ENCODE measurements around the gene LRRC58. TPM values are rescaled to one million over a fixed set of nuclear protein-coding genes. Genes with fewer than 3 reads are reported as not detected.

The LRRC58 gene
- total and polyA plus RNA-seq, 2 of the 13 experiments (the other 11 are each of a cell fraction or from before 2014, with no cell fraction given): 9.7 to 17.3 TPM

GRCh38 chr3:120348991-120349854, at the start of gene LRRC58 (continued):
- TF ChIP-seq ZNF607 (CRISPR knock-in tag; IDR thresholded peaks at IDR 0.05; ENCODE audit: borderline replicate concordance) (peak; percentile 90; the same call in 1 of the 2 replicates), ETS1 (CRISPR knock-in tag; IDR thresholded peaks at IDR 0.05) (no peak), ZNF749 (CRISPR knock-in tag; IDR thresholded peaks at IDR 0.05; ENCODE audit: borderline replicate concordance) (peak; percentile 93), HNRNPUL1 (IDR thresholded peaks at IDR 0.05; ENCODE audit: low read depth, low read length) (peak; percentile 56; the same call in 1 of the 2 replicates), ZNF142 (CRISPR knock-in tag; IDR thresholded peaks at IDR 0.05) (peak; percentile 100), ZBTB42 (CRISPR knock-in tag; IDR thresholded peaks at IDR 0.05) (no peak), DMAP1 (CRISPR knock-in tag; IDR thresholded peaks at IDR 0.05) (peak; percentile 63; the same call in 1 of the 2 replicates), ZNF501 (CRISPR knock-in tag; IDR thresholded peaks at IDR 0.05) (peak; percentile 73; the same call in 1 of the 2 replicates), CBX2 (IDR thresholded peaks at IDR 0.05; ENCODE audit: low read depth, low read length) (no peak), CBX2 (CRISPR knock-in tag; IDR thresholded peaks at IDR 0.05; ENCODE audit: low read depth) (no peak)
- TF ChIP-seq, protein P1, sequence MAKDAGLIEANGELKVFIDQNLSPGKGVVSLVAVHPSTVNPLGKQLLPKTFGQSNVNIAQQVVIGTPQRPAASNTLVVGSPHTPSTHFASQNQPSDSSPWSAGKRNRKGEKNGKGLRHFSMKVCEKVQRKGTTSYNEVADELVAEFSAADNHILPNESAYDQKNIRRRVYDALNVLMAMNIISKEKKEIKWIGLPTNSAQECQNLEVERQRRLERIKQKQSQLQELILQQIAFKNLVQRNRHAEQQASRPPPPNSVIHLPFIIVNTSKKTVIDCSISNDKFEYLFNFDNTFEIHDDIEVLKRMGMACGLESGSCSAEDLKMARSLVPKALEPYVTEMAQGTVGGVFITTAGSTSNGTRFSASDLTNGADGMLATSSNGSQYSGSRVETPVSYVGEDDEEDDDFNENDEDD (CRISPR knock-in tag; IDR thresholded peaks at IDR 0.05; ENCODE audit: borderline replicate concordance): peak; percentile 95
- TF ChIP-seq, protein P2, sequence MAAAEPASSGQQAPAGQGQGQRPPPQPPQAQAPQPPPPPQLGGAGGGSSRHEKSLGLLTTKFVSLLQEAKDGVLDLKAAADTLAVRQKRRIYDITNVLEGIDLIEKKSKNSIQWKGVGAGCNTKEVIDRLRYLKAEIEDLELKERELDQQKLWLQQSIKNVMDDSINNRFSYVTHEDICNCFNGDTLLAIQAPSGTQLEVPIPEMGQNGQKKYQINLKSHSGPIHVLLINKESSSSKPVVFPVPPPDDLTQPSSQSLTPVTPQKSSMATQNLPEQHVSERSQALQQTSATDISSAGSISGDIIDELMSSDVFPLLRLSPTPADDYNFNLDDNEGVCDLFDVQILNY (CRISPR knock-in tag; conservative IDR thresholded peaks at IDR 0.05): 0 out of 2 replicates have a peak, but pooled peaks have one; percentile 65
- TF ChIP-seq, protein P3, sequence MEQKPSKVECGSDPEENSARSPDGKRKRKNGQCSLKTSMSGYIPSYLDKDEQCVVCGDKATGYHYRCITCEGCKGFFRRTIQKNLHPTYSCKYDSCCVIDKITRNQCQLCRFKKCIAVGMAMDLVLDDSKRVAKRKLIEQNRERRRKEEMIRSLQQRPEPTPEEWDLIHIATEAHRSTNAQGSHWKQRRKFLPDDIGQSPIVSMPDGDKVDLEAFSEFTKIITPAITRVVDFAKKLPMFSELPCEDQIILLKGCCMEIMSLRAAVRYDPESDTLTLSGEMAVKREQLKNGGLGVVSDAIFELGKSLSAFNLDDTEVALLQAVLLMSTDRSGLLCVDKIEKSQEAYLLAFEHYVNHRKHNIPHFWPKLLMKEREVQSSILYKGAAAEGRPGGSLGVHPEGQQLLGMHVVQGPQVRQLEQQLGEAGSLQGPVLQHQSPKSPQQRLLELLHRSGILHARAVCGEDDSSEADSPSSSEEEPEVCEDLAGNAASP (CRISPR knock-in tag; IDR thresholded peaks at IDR 0.05; ENCODE audit: borderline replicate concordance): no peak

All from HepG2 (cell line).